Mucosa of rectum (tissue), 2 donors: ENCODE measurements around the gene EZH1.

Experiments used
- H3K27ac ChIP-seq, 2 donors: one replicate each; pipeline ENCODE4 v1.7.0; 2013; ENCODE audit warnings: inconsistent platforms in 2 of 2, low read depth in 2 of 2, low read length in 2 of 2
- H3K27me3 ChIP-seq, 2 donors: one replicate each; pipeline ENCODE4 v1.7.0; 2013; ENCODE audit warnings: low read length in 2 of 2; ENCODE audit not compliant: control insufficient read depth in 2 of 2, insufficient read depth in 2 of 2
- H3K36me3 ChIP-seq, 2 donors: one replicate each; pipeline ENCODE4 v1.7.0; 2013; ENCODE audit warnings: low read length in 2 of 2; ENCODE audit not compliant: control insufficient read depth in 2 of 2, insufficient read depth in 2 of 2
- H3K4me1 ChIP-seq, 2 donors: one replicate each; pipeline ENCODE4 v1.7.0; 2013; ENCODE audit warnings: low read length in 2 of 2, mild to moderate bottlenecking in 1 of 2; ENCODE audit not compliant: control insufficient read depth in 2 of 2, insufficient read depth in 2 of 2
- H3K4me3 ChIP-seq, 2 donors: one replicate each; pipeline ENCODE4 v1.7.0; 2013; ENCODE audit warnings: low read length in 2 of 2
- H3K9ac ChIP-seq, 2 donors: one replicate each; pipeline ENCODE4 v1.7.0; 2013; ENCODE audit warnings: low read length in 2 of 2, low read depth in 1 of 2, mild to moderate bottlenecking in 1 of 2
- H3K9me3 ChIP-seq, 2 donors: one replicate each; pipeline ENCODE4 v1.7.0; 2013; ENCODE audit warnings: low read length in 2 of 2; ENCODE audit not compliant: control insufficient read depth in 2 of 2
- donor health status: healthy.
- donor health status: Normal muscosa, but diverticular disease.

EZH1 gene

GRCh38 chr17:42697108-42697811, 47.6 kb downstream of the EZH1 start:
- H3K4me3 ChIP-seq = no peak overlapping the region
- H3K4me1 ChIP-seq = no peaks in the 10 kb centered on the region
- H3K27ac ChIP-seq = no peak overlapping the region
- H3K36me3 ChIP-seq = peaks cover 16 to 32% of the 10 kb centered on the region in 2 donors
- H3K9me3 ChIP-seq = no peaks in the 10 kb centered on the region
- no peaks in the 10 kb centered on the region for H3K27me3 ChIP-seq
- H3K9ac ChIP-seq = no peak overlapping the region

GRCh38 chr17:42695500-42695899, 49.3 kb downstream of the EZH1 start:
- Histone ChIP-seq H3K9me3 (no peaks in the 10 kb centered on the region), H3K9ac (no peak overlapping the region), H3K36me3 (peaks cover 9 to 15% of the 10 kb centered on the region in 2 donors), H3K27me3 (no peaks in the 10 kb centered on the region), H3K4me1 (no peaks in the 10 kb centered on the region), H3K4me3 (no peak overlapping the region), H3K27ac (no peak overlapping the region)

- H3K27me3 ChIP-seq = no peaks in the 10 kb centered on the region
- no peak overlapping the region for H3K27ac ChIP-seq
- no peaks in the 10 kb centered on the region for H3K4me1 ChIP-seq
- peaks cover 7 to 14% of the 10 kb centered on the region in 2 donors for H3K36me3 ChIP-seq
- no peak overlapping the region for H3K9ac ChIP-seq
- H3K4me3 ChIP-seq = no peak overlapping the region
- H3K9me3 ChIP-seq = no peaks in the 10 kb centered on the region
These were observed 50.3 kb downstream of the EZH1 start for GRCh38 chr17:42694524-42694923.

DNA sequence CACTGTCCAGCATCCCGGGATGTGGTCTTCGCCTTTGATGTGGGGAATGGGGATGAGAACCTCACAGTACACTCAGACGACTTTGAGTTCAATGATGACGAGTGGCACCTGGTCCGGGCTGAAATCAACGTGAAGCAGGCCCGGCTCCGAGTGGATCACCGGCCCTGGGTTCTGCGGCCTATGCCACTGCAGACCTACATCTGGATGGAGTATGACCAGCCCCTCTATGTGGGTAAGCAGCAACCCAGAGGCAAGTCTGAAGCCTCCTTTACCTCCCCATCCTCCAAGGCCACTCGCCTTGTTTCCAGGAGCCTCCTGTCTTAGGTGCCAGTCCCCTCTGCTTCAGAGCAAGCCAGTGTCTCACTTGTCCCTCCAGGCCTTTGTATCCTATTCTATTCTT, 52.4 kb downstream of the EZH1 start:
- Histone ChIP-seq H3K9me3 (no peaks in the 10 kb centered on the region), H3K36me3 (peaks cover 3 to 11% of the 10 kb centered on the region in 2 donors), H3K4me3 (no peak overlapping the region), H3K27me3 (no peaks in the 10 kb centered on the region), H3K4me1 (no peaks in the 10 kb centered on the region), H3K9ac (no peak overlapping the region), H3K27ac (no peak overlapping the region)

GRCh38 chr17:42691021-42691545, 53.8 kb downstream of the EZH1 start:
- Histone ChIP-seq H3K9me3 (no peaks in the 10 kb centered on the region), H3K27ac (no peak overlapping the region), H3K27me3 (no peaks in the 10 kb centered on the region), H3K4me3 (no peak overlapping the region), H3K36me3 (peaks cover 3 to 10% of the 10 kb centered on the region in 2 donors), H3K9ac (no peak overlapping the region), H3K4me1 (no peaks in the 10 kb centered on the region)

GRCh38 chr17:42690596-42690995, 54.2 kb downstream of the EZH1 start:
- no peaks in the 10 kb centered on the region for H3K4me1 ChIP-seq
- H3K27ac ChIP-seq = no peak overlapping the region
- peaks cover 3 to 6% of the 10 kb centered on the region in 2 donors for H3K36me3 ChIP-seq
- no peak overlapping the region for H3K4me3 ChIP-seq
- H3K27me3 ChIP-seq = peaks cover 0 to 4% of the 10 kb centered on the region in 2 donors
- no peak overlapping the region for H3K9ac ChIP-seq
- no peaks in the 10 kb centered on the region for H3K9me3 ChIP-seq

- Histone ChIP-seq H3K4me1 (peaks cover 11 to 14% of the 10 kb centered on the region in 2 donors), H3K4me3 (no peak overlapping the region), H3K9me3 (no peaks in the 10 kb centered on the region), H3K27ac (no peak overlapping the region), H3K27me3 (peaks cover 0 to 6% of the 10 kb centered on the region in 2 donors), H3K9ac (no peak overlapping the region), H3K36me3 (no peaks in the 10 kb centered on the region)
These were observed 57.0 kb downstream of the EZH1 start for GRCh38 chr17:42687707-42688320.

DNA sequence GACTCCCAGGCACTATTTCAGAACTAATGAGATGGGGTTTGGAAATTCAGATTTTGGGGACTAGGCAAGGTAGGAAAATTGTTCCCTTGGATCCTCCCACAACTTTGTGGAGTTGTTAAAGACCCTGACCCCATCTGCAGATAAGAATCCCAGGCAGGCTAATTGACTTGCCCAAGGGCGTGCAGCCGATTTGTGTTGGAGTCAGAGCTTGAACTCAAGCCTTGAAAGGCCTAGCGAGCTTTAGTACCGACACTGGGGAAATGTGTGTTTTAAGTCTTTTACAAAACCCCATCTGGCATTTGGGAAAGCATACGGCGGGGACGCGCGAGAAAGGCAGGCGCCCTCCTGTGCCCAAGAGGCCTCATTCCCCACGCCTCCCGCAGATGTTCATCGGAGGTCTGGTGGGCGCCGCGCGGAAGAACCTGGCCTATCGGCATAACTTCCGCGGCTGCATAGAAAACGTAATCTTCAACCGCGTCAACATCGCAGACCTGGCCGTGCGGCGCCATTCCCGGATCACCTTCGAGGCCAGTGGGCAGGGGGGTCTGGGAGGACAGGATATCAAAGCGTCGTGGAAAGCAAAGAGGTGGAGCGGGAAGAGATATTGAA, 58.2 kb downstream of the EZH1 start:
- H3K9ac ChIP-seq = no peak overlapping the region
- H3K4me1 ChIP-seq = peaks cover 22 to 24% of the 10 kb centered on the region in 2 donors
- peaks cover 4 to 10% of the 10 kb centered on the region in 2 donors for H3K27me3 ChIP-seq
- H3K9me3 ChIP-seq = no peaks in the 10 kb centered on the region
- no peaks in the 10 kb centered on the region for H3K36me3 ChIP-seq
- H3K4me3 ChIP-seq = no peak overlapping the region
- no peak overlapping the region for H3K27ac ChIP-seq

- Histone ChIP-seq H3K9ac (no peak overlapping the region), H3K27me3 (peaks cover 7 to 10% of the 10 kb centered on the region in 2 donors), H3K4me3 (no peak overlapping the region), H3K9me3 (no peaks in the 10 kb centered on the region), H3K27ac (no peak overlapping the region), H3K4me1 (peaks cover 24 to 27% of the 10 kb centered on the region in 2 donors), H3K36me3 (no peaks in the 10 kb centered on the region)
These were observed 59.0 kb downstream of the EZH1 start for GRCh38 chr17:42685831-42686230.

- peaks cover 32% of the 10 kb centered on the region in 2 donors for H3K4me1 ChIP-seq
- H3K27me3 ChIP-seq = peaks cover 7 to 10% of the 10 kb centered on the region in 2 donors
- H3K27ac ChIP-seq = no peak overlapping the region
- no peaks in the 10 kb centered on the region for H3K9me3 ChIP-seq
- H3K36me3 ChIP-seq = no peaks in the 10 kb centered on the region
- no peak overlapping the region for H3K4me3 ChIP-seq
- H3K9ac ChIP-seq = no peak overlapping the region
These were observed 59.8 kb downstream of the EZH1 start for GRCh38 chr17:42684929-42685556.
